PC-3 (cell line): ENCODE results near the gene SELENOW. TPM values are rescaled to one million over a fixed set of nuclear protein-coding genes. Genes with fewer than 3 reads are reported as not detected.

Source experiments
- ATAC-seq: fragments of 200-7000 bp; cut with Tn5 transposase; 2 replicates; pipeline ENCODE4 v1.9.1; 2020; ENCODE audit warnings: mild to moderate bottlenecking, moderate library complexity
- BruUV-seq: library from RNA; stranded (reverse); fragments of 400-500 nt; replicated peaks from 2 replicates; lab custom pipeline; 2021; lab: Mats Ljungman, UMichigan
- CTCF ChIA-PET: fragments of 300-600 bp; sonication (Branson Sonifier 250); formaldehyde crosslinking; loops from one replicate; lab custom pipeline; 2022; ENCODE audit warnings: antibody characterized with exemption; lab: Charles Lee
- POLR2A ChIA-PET: fragments of 300-600 bp; sonication (Branson Sonifier 250); formaldehyde crosslinking; loops from one replicate; lab custom pipeline; 2022; ENCODE audit warnings: antibody characterized with exemption; ENCODE audit not compliant: unreplicated experiment; lab: Charles Lee
- DNase-seq: peaks from one replicate; pipeline ENCODE4 v3.0.0-alpha.2; 2015
- H2AFZ ChIP-seq: fragments of 300-600 bp; sonication (generic); 2 replicates; pipeline ENCODE4 v1.6.0; 2016; ENCODE audit warnings: antibody characterized with exemption, low read length
- H3F3A ChIP-seq: fragments of 300-600 bp; sonication (generic); one replicate; pipeline ENCODE4 v1.6.0; 2017; ENCODE audit warnings: antibody characterized with exemption, low read length, control low read depth, mild to moderate bottlenecking; ENCODE audit not compliant: unreplicated experiment
- H3K27ac ChIP-seq: fragments of 300-600 bp; sonication (generic); 2 replicates; pipeline ENCODE4 v1.5.1; 2016; ENCODE audit warnings: mild to moderate bottlenecking, low read length
- H3K27me3 ChIP-seq: fragments of 300-600 bp; sonication (generic); 2 replicates; pipeline ENCODE4 v1.6.1; 2016; ENCODE audit warnings: low read length, mixed read lengths
- H3K36me3 ChIP-seq: fragments of 300-600 bp; sonication (generic); 2 replicates; pipeline ENCODE4 v1.6.1; 2016; ENCODE audit warnings: low read depth, mixed run types, low read length, mixed read lengths
- H3K4me1 ChIP-seq: fragments of 300-600 bp; sonication (generic); 2 replicates; pipeline ENCODE4 v1.5.1; 2016; ENCODE audit warnings: low read length; ENCODE audit not compliant: insufficient read depth
- H3K4me2 ChIP-seq: fragments of 300-600 bp; sonication (generic); 2 replicates; pipeline ENCODE4 v1.6.0; 2016; ENCODE audit warnings: low read length
- H3K4me3 ChIP-seq: fragments of 300-600 bp; sonication (generic); 2 replicates; pipeline ENCODE4 v1.5.1; 2016; ENCODE audit warnings: mild to moderate bottlenecking, low read length, mixed read lengths
- H3K79me2 ChIP-seq: fragments of 300-600 bp; sonication (generic); 2 replicates; pipeline ENCODE4 v1.6.1; 2017; ENCODE audit warnings: low read length, mixed read lengths
- H3K9ac ChIP-seq: fragments of 300-600 bp; sonication (generic); 2 replicates; pipeline ENCODE4 v1.6.0; 2016; ENCODE audit warnings: mild to moderate bottlenecking, low read length
- H3K9me2 ChIP-seq: fragments of 300-600 bp; sonication (generic); replicated peaks from 2 replicates; pipeline ENCODE4 v1.6.1; 2016; ENCODE audit warnings: mixed run types, low read length, mixed read lengths
- H3K9me3 ChIP-seq: fragments of 300-600 bp; sonication (generic); 2 replicates; pipeline ENCODE4 v1.6.1; 2016; ENCODE audit warnings: low read length, mixed read lengths
- H4K20me1 ChIP-seq: fragments of 300-600 bp; sonication (generic); 2 replicates; pipeline ENCODE4 v1.6.1; 2016; ENCODE audit warnings: low read length, mixed read lengths
- EZH2 ChIP-seq: fragments of 300-600 bp; sonication (generic); IDR thresholded peaks from one replicate; pipeline ENCODE4 v1.6.1; 2017; ENCODE audit warnings: antibody characterized with exemption, mild to moderate bottlenecking, low read length; ENCODE audit not compliant: unreplicated experiment
- EZH2phosphoT487 ChIP-seq: fragments of 300-600 bp; sonication (generic); IDR thresholded peaks from 2 replicates; pipeline ENCODE4 v1.6.1; 2018; ENCODE audit warnings: mild to moderate bottlenecking, antibody characterized with exemption, low read length, borderline replicate concordance
- intact Hi-C: fragments of 100-400 bp; cut with micrococcal nuclease; formaldehyde crosslinking; loops from 2 replicates; pipeline ENCODE4 v1.9.0; 2023
- total RNA-seq: library from RNA; depleted of rRNA; stranded (reverse); fragments of >200 nt; gene quantifications from 2 replicates; pipeline ENCODE4 v1.2.3, GENCODE V29; 2014
- TF ChIP-seq, protein P1 (sequence below): fragments of 300-600 bp; sonication (generic); conservative IDR thresholded peaks from 2 replicates; pipeline ENCODE4 v1.5.1; 2017; ENCODE audit warnings: antibody characterized with exemption, low read depth, mild to moderate bottlenecking, low read length

SELENOW gene
- total RNA-seq, 1 experiment from 2014 or later: 278 TPM

- 0 out of 2 replicates have a peak overlapping the region, but pooled peaks have one; percentile 74 for H3K4me3 ChIP-seq
- ChIA-PET POLR2A (no interaction called here), CTCF (no interaction called here)
- DNase-seq: no peak
- H3K4me2 ChIP-seq: peak overlapping the region; percentile 41
- peaks cover 13% of the 10 kb centered on the region for H3F3A ChIP-seq
- no peaks in the 10 kb centered on the region for H3K36me3 ChIP-seq
- intact Hi-C loops: no loop called here
- H3K79me2 ChIP-seq: no peaks in the 10 kb centered on the region
- peaks cover 16% of the 10 kb centered on the region for H3K4me1 ChIP-seq
- H3K9me3 ChIP-seq: no peaks in the 10 kb centered on the region
- H3K9ac ChIP-seq: no peak overlapping the region
- TF ChIP-seq, protein P1, sequence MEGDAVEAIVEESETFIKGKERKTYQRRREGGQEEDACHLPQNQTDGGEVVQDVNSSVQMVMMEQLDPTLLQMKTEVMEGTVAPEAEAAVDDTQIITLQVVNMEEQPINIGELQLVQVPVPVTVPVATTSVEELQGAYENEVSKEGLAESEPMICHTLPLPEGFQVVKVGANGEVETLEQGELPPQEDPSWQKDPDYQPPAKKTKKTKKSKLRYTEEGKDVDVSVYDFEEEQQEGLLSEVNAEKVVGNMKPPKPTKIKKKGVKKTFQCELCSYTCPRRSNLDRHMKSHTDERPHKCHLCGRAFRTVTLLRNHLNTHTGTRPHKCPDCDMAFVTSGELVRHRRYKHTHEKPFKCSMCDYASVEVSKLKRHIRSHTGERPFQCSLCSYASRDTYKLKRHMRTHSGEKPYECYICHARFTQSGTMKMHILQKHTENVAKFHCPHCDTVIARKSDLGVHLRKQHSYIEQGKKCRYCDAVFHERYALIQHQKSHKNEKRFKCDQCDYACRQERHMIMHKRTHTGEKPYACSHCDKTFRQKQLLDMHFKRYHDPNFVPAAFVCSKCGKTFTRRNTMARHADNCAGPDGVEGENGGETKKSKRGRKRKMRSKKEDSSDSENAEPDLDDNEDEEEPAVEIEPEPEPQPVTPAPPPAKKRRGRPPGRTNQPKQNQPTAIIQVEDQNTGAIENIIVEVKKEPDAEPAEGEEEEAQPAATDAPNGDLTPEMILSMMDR: no peak
- no peak for TF ChIP-seq EZH2
- H3K9me2 ChIP-seq: no peaks in the 10 kb centered on the region
- no peaks in the 10 kb centered on the region for H4K20me1 ChIP-seq
- no peaks in the 10 kb centered on the region for H3K27me3 ChIP-seq
- H2AFZ ChIP-seq: no peak overlapping the region
- ATAC-seq: no peak
- BruUV-seq: no TSS peak
- H3K27ac ChIP-seq: peak overlapping the region; percentile 100; the same call in 1 of the 2 replicates
Measured at GRCh38 chr19:47730521-47730889, 48.0 kb upstream of the SELENOW start.

DNA sequence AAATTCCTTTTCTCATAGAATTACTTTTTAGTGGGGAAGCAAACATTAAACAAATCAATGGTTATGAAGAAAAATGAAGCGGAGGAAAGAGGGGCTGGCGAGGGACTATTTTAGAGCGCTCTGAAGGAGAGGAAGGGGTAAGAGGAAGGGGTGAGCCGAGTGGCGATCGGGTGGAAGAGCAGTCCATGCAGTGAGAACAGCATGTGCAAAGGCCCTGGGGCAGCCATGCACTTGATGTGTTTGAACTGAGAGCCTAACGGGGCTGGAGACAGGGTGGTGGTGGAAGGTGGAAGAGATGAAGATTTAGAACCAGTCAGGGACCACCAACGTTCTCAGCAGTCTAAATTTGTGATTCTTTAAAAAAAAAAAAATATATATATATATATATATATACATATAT lies 47.6 kb upstream of the SELENOW start:
- peaks cover 13% of the 10 kb centered on the region for H3F3A ChIP-seq
- no peaks in the 10 kb centered on the region for H3K27me3 ChIP-seq
- POLR2A ChIA-PET: no interaction called here
- peaks cover 16% of the 10 kb centered on the region for H3K4me1 ChIP-seq
- CTCF ChIA-PET: no interaction called here
- intact Hi-C loops: no loop called here
- no peaks in the 10 kb centered on the region for H3K9me3 ChIP-seq
- H3K79me2 ChIP-seq: no peaks in the 10 kb centered on the region
- DNase-seq: no peak
- no peak overlapping the region for H3K4me3 ChIP-seq
- no peak overlapping the region for H3K27ac ChIP-seq
- no peaks in the 10 kb centered on the region for H4K20me1 ChIP-seq
- H2AFZ ChIP-seq: no peak overlapping the region
- H3K9ac ChIP-seq: no peak overlapping the region
- H3K9me2 ChIP-seq: no peaks in the 10 kb centered on the region
- no peak for ATAC-seq
- no TSS peak for BruUV-seq
- no peak overlapping the region for H3K4me2 ChIP-seq
- TF ChIP-seq EZH2: no peak
- no peak for TF ChIP-seq EZH2phosphoT487
- TF ChIP-seq, protein P1: no peak
- H3K36me3 ChIP-seq: no peaks in the 10 kb centered on the region

- CTCF ChIA-PET: no interaction called here
- H3K9me3 ChIP-seq: no peaks in the 10 kb centered on the region
- no peak for ATAC-seq
Measured at GRCh38 chr19:47735131-47735530, 43.4 kb upstream of the SELENOW start.

More at GRCh38 chr19:47735131-47735530, 43.4 kb upstream of the SELENOW start:
- H3K9ac ChIP-seq: no peak overlapping the region
- no peak for DNase-seq
- no peaks in the 10 kb centered on the region for H3K79me2 ChIP-seq
- H4K20me1 ChIP-seq: no peaks in the 10 kb centered on the region
- TF ChIP-seq EZH2 (no peak), EZH2phosphoT487 (no peak)
- TF ChIP-seq, protein P1: no peak
- no peak overlapping the region for H3K27ac ChIP-seq
- no peak overlapping the region for H3K4me2 ChIP-seq
- no peak overlapping the region for H2AFZ ChIP-seq
- no peak overlapping the region for H3K4me3 ChIP-seq
- BruUV-seq: no TSS peak
- H3K4me1 ChIP-seq: peaks cover 3% of the 10 kb centered on the region; the same call in 1 of the 2 replicates
- H3K36me3 ChIP-seq: no peaks in the 10 kb centered on the region
- intact Hi-C loops: no loop called here
- H3K9me2 ChIP-seq: no peaks in the 10 kb centered on the region
- peaks cover 5% of the 10 kb centered on the region for H3F3A ChIP-seq
- no peaks in the 10 kb centered on the region for H3K27me3 ChIP-seq
- POLR2A ChIA-PET: no interaction called here
